Lung (tissue), 12 donors: Measurements from ENCODE around the gene CCDC82. TPM values are rescaled to one million over a fixed set of nuclear protein-coding genes. Genes with fewer than 3 reads are reported as not detected.

ENCODE experiments used
- ATAC-seq: fragments of 200-7000 bp; cut with Tn5 transposase; one replicate; pipeline ENCODE4 v1.9.1; 2020; ENCODE audit warnings: moderate number of reproducible peaks; ENCODE audit not compliant: insufficient read depth, low FRiP score
- DNase-seq, 3 donors: peaks; one replicate each; pipeline ENCODE4 v3.0.0-alpha.2; 2013 to 2017
- H3K27ac ChIP-seq, 2 donors: one replicate each; pipeline ENCODE4 v1.5.1; 2013; ENCODE audit warnings: mild to moderate bottlenecking in 2 of 2, moderate library complexity in 2 of 2, control low read depth in 1 of 2, inconsistent platforms in 1 of 2, low read depth in 1 of 2, low read length in 1 of 2
- H3K27me3 ChIP-seq, 3 donors: one replicate each; pipeline ENCODE4 v1.5.1; 2013; ENCODE audit warnings: low read length in 2 of 3; ENCODE audit not compliant: control insufficient read depth in 3 of 3, insufficient read depth in 3 of 3
- H3K36me3 ChIP-seq, 4 donors: one replicate each; pipeline ENCODE4 v1.5.1; 2013; ENCODE audit warnings: low read length in 4 of 4, mild to moderate bottlenecking in 1 of 4, moderate library complexity in 1 of 4; ENCODE audit not compliant: control insufficient read depth in 4 of 4, insufficient read depth in 4 of 4
- H3K4me1 ChIP-seq, 5 donors: one replicate each; pipeline ENCODE4 v1.5.1; 2013; ENCODE audit warnings: low read length in 5 of 5, mild to moderate bottlenecking in 2 of 5, moderate library complexity in 1 of 5; ENCODE audit not compliant: control insufficient read depth in 5 of 5, insufficient read depth in 5 of 5
- H3K4me3 ChIP-seq: one replicate; pipeline ENCODE4 v1.5.1; 2013; ENCODE audit warnings: mild to moderate bottlenecking, control low read depth, moderate library complexity
- H3K9ac ChIP-seq, 2 donors: one replicate each; pipeline ENCODE4 v1.5.1; 2013; ENCODE audit warnings: low read length in 2 of 2, control low read depth in 1 of 2; ENCODE audit not compliant: insufficient read depth in 1 of 2
- H3K9me3 ChIP-seq, 4 donors: one replicate each; pipeline ENCODE4 v1.5.1; 2013; ENCODE audit warnings: low read length in 3 of 4, mild to moderate bottlenecking in 1 of 4, moderate library complexity in 1 of 4; ENCODE audit not compliant: control insufficient read depth in 4 of 4, insufficient read depth in 3 of 4
- CTCF ChIP-seq: IDR thresholded peaks from 2 replicates; pipeline ENCODE4 v1.5.1; 2012; ENCODE audit warnings: mild to moderate bottlenecking; ENCODE audit errors: control extremely low read depth, extremely low read depth
- WGBS, 2 donors: extraction: QIAGEN DNeasy Blood & Tissue Kit; methylation state at CpG; one replicate each; pipeline ENCODE4 v1.1.7; 2013; 5-methylcytosine and 5-hydroxymethylcytosine counted together
- polyA plus RNA-seq, 2 donors: library from polyadenylated mRNA; stranded (reverse); fragments of 200-250 nt; gene quantifications; one replicate each; pipeline ENCODE4 v1.2.1, GENCODE V29; 2013
- total RNA-seq, 2 donors: library from RNA; depleted of rRNA in 1 of 2; stranded (reverse); fragments of >200 nt in 1 of 2; gene quantifications; one replicate each; pipeline ENCODE4 v1.2.1, GENCODE V29; 2014 to 2021
- donor health status: control.
- donor health status: control.
- donor health status: Bipolar disorder and iron deficiency.
- donor health status: healthy.
- donor health status: DM: yes; HTN: yes; CAD: no.

CCDC82 gene
- total and polyA plus RNA-seq, 4 donors, result 16.4 to 46.9 (median 29.2) TPM

- no peak overlapping the region for H3K4me3 ChIP-seq
- H3K27me3 ChIP-seq, result no peaks in the 10 kb centered on the region
- TF ChIP-seq CTCF, result no peak
- no peak overlapping the region for H3K9ac ChIP-seq
- H3K36me3 ChIP-seq, result peaks cover 0 to 4% (median 0%) of the 10 kb centered on the region in 4 donors
- DNase-seq (no peak), ATAC-seq (no peak)
- no peak overlapping the region for H3K27ac ChIP-seq
- WGBS, 2 donors, result 94 to 96% methylated on average over 7 of the region's 7 CpGs
- peaks cover 12 to 43% (median 23%) of the 10 kb centered on the region in 5 donors for H3K4me1 ChIP-seq
- no peaks in the 10 kb centered on the region for H3K9me3 ChIP-seq
These were observed 62.8 kb downstream of the CCDC82 start for GRCh38 chr11:96326959-96327358.

- Histone ChIP-seq H3K27me3 (no peaks in the 10 kb centered on the region), H3K36me3 (peaks cover 0 to under 1% (median 0%) of the 10 kb centered on the region in 4 donors), H3K9me3 (no peaks in the 10 kb centered on the region), H3K4me3 (no peak overlapping the region), H3K4me1 (peaks cover 5 to 39% (median 22%) of the 10 kb centered on the region in 5 donors), H3K27ac (peak overlapping the region in 1 of 2 donors; percentile 33), H3K9ac (no peak overlapping the region)
- DNase-seq, result no peak
- TF ChIP-seq CTCF, result no peak
- peak; percentile 74 for ATAC-seq
- WGBS, 2 donors, result 38 to 55% methylated on average over 1 of the region's 1 CpG
These were observed 64.8 kb downstream of the CCDC82 start for GRCh38 chr11:96324912-96325311.

GRCh38 chr11:96323642-96323985, 66.1 kb downstream of the CCDC82 start:
- ATAC-seq, result no peak
- WGBS, 2 donors, result 93 to 96% methylated on average over 6 of the region's 6 CpGs
- no peak for DNase-seq
- Histone ChIP-seq H3K27ac (no peak overlapping the region), H3K9ac (no peak overlapping the region), H3K4me3 (no peak overlapping the region), H3K4me1 (peaks cover 5 to 26% (median 21%) of the 10 kb centered on the region in 5 donors), H3K9me3 (no peaks in the 10 kb centered on the region), H3K36me3 (no peaks in the 10 kb centered on the region), H3K27me3 (no peaks in the 10 kb centered on the region)
- TF ChIP-seq CTCF, result no peak
